Measurements from ENCODE around the gene STRAP. TPM values are rescaled to one million over a fixed set of nuclear protein-coding genes. Genes with fewer than 3 reads are reported as not detected.

STRAP gene
- total RNA-seq, 2 donors from 2014 or later: 24.1 to 28.5 TPM

DNA sequence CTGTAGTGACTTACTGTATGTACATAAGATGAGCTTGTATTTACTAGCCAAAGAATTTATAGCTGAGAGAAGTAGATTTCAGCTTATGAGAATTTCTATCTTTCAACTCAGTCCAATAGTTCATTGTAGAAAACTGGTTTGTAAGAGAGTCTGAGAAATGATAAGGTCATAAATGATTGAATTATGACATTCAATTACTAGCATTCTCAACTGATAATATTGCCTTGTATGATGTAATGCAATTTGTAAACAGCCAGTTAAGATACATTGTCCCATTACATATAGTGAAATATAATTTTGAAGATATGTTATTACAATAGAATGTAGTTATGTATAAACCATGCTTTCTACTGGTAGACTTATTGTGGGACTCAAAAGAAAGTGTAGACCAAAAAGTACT lies 42.5 kb upstream of the STRAP start:
- no peaks in the 10 kb centered on the region for H3K4me1 ChIP-seq
- H3K9me3 ChIP-seq: no peaks in the 10 kb centered on the region
- intact Hi-C loops (cut with DNase I): no loop called here
- H3K27me3 ChIP-seq: no peaks in the 10 kb centered on the region
- H3K36me3 ChIP-seq (replicated peaks in 1 of 2; ENCODE audit: insufficient read depth in 1 of 2, low read depth in 2 of 2): no peaks in the 10 kb centered on the region
- H3K4me3 ChIP-seq: no peak overlapping the region
- TF ChIP-seq, protein P1, sequence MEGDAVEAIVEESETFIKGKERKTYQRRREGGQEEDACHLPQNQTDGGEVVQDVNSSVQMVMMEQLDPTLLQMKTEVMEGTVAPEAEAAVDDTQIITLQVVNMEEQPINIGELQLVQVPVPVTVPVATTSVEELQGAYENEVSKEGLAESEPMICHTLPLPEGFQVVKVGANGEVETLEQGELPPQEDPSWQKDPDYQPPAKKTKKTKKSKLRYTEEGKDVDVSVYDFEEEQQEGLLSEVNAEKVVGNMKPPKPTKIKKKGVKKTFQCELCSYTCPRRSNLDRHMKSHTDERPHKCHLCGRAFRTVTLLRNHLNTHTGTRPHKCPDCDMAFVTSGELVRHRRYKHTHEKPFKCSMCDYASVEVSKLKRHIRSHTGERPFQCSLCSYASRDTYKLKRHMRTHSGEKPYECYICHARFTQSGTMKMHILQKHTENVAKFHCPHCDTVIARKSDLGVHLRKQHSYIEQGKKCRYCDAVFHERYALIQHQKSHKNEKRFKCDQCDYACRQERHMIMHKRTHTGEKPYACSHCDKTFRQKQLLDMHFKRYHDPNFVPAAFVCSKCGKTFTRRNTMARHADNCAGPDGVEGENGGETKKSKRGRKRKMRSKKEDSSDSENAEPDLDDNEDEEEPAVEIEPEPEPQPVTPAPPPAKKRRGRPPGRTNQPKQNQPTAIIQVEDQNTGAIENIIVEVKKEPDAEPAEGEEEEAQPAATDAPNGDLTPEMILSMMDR (IDR thresholded peaks at IDR 0.05): no peak
- no peak for TF ChIP-seq POLR2A (IDR thresholded peaks at IDR 0.05)
- DNase-seq: no peak
- H3K27ac ChIP-seq: no peak overlapping the region
- no peak for ATAC-seq

DNA sequence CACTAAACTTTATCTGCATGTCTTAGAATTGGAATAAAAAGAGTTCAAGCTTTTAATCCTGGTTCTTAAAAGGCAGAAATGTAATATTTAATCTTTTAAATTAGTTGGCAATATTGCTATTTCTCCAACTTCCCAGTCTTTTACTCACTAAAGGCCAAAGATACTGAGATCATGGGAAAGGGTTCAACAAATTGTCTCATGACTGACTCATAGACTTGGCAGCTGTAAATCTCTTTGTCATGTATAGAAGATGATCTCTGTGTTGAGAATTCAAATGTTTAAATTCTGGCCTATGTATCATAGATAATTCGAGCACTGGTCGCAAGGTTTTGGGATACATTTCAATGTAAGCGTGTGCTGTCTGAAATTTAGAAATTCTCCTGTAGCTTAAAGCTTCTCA lies 40.1 kb upstream of the STRAP start:
- no peaks in the 10 kb centered on the region for H3K36me3 ChIP-seq (replicated peaks in 1 of 2; ENCODE audit: insufficient read depth in 1 of 2, low read depth in 2 of 2)
- H3K4me1 ChIP-seq: no peaks in the 10 kb centered on the region
- intact Hi-C loops (cut with DNase I): no loop called here
- DNase-seq (no peak), ATAC-seq (no peak)
- H3K27ac ChIP-seq: no peak overlapping the region
- TF ChIP-seq POLR2A (IDR thresholded peaks at IDR 0.05): no peak
- TF ChIP-seq, protein P1 (IDR thresholded peaks at IDR 0.05): no peak
- H3K27me3 ChIP-seq: no peaks in the 10 kb centered on the region
- H3K4me3 ChIP-seq: no peak overlapping the region
- no peaks in the 10 kb centered on the region for H3K9me3 ChIP-seq
- 88 to 94% methylated on average over 3 of the region's 3 CpGs for WGBS, 2 donors

DNA sequence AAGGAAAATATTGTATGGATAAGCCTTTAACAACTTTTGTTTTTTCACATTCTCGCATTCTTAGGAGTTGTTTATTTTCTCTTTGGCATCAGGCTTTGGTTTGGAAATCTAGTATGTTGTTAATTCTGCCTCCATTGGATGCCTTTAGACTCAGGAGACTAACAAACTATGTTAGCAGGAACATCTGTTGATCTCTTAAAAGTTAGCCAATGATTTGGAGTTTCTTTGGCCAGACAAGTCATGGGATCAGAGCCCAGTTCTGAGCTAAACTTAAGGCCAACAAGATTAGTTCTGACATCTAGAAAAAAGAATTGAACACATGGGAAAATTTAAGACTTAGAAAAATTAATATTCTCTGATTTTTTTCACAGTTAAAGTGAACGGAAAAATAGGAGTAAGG lies 35.3 kb upstream of the STRAP start:
- intact Hi-C loops (cut with DNase I): no loop called here
- no peaks in the 10 kb centered on the region for H3K27me3 ChIP-seq

GRCh38 chr12:15848606-15849005 lies 33.6 kb upstream of the STRAP start:
- WGBS, 2 donors: 89 to 92% methylated on average over 1 of the region's 1 CpG
- no peaks in the 10 kb centered on the region for H3K36me3 ChIP-seq (replicated peaks in 1 of 2; ENCODE audit: insufficient read depth in 1 of 2, low read depth in 2 of 2)
- no peak overlapping the region for H3K27ac ChIP-seq
- ATAC-seq (no peak), DNase-seq (no peak)
- no peak for TF ChIP-seq POLR2A (IDR thresholded peaks at IDR 0.05)
- no peaks in the 10 kb centered on the region for H3K27me3 ChIP-seq
- no peaks in the 10 kb centered on the region for H3K4me1 ChIP-seq
- H3K9me3 ChIP-seq: no peaks in the 10 kb centered on the region
- no peak overlapping the region for H3K4me3 ChIP-seq
- intact Hi-C loops (cut with DNase I): no loop called here

More for the DNA sequence above, 35.3 kb upstream of the STRAP start:
- Histone ChIP-seq H3K4me3 (no peak overlapping the region), H3K4me1 (no peaks in the 10 kb centered on the region), H3K27ac (no peak overlapping the region), H3K9me3 (no peaks in the 10 kb centered on the region), H3K36me3 (replicated peaks in 1 of 2; ENCODE audit: insufficient read depth in 1 of 2, low read depth in 2 of 2) (no peaks in the 10 kb centered on the region)
- ATAC-seq (no peak), DNase-seq (no peak)
- TF ChIP-seq, protein P1 (IDR thresholded peaks at IDR 0.05): no peak
- no peak for TF ChIP-seq POLR2A (IDR thresholded peaks at IDR 0.05)
- 67 to 73% methylated on average over 2 of the region's 2 CpGs for WGBS, 2 donors

DNA sequence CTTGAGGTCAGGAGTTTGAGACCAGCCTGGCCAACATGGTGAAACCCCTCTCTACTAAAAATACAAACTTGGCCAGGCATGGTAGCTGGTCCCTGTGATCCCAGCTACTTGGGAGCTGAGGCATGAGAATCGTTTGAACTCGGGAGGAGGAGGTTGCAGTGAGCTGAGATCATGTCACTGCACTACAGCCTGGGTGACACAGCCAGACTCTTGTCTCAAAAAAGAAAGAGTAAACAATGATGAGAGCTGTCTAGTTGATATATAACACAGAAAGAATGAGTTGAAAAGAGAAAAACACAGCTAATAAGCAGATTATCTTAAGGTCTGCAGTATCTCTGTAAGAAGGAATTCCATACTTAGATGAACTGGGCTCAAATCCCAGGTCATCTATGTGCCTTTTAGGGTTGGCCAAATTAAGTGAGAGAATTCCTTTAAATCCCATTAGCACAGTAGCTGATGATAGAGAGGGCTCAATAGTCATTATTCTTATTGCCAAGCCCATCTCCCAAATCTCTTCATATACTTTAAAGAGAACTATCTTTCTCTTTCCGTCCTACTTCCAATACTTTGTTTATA lies 31.1 kb upstream of the STRAP start:
- no peak overlapping the region for H3K4me3 ChIP-seq
- ATAC-seq: no peak

More for the DNA sequence above, 31.1 kb upstream of the STRAP start:
- no peaks in the 10 kb centered on the region for H3K27me3 ChIP-seq
- H3K9me3 ChIP-seq: no peaks in the 10 kb centered on the region
- no peak for DNase-seq
- WGBS, 2 donors: 62 to 64% methylated on average over 3 of the region's 3 CpGs
- H3K4me1 ChIP-seq: no peaks in the 10 kb centered on the region
- no peak for TF ChIP-seq POLR2A (IDR thresholded peaks at IDR 0.05)
- TF ChIP-seq, protein P1 (IDR thresholded peaks at IDR 0.05): no peak
- intact Hi-C loops (cut with DNase I): loop anchor here (10.0 kb wide), 1 partner anchor 576 kb away; no protein-coding TSS in a partner anchor
- H3K36me3 ChIP-seq (replicated peaks in 1 of 2; ENCODE audit: insufficient read depth in 1 of 2, low read depth in 2 of 2): no peaks in the 10 kb centered on the region
- no peak overlapping the region for H3K27ac ChIP-seq

Measured in body of pancreas (tissue), 4 donors.